Activated CD4-positive, alpha-beta memory T cell treated with anti-CD3 and anti-CD28 coated beads for 36 hours (primary cell): Measurements from ENCODE around the gene KIF25. TPM values are rescaled to one million over a fixed set of nuclear protein-coding genes. Genes with fewer than 3 reads are reported as not detected.

ENCODE experiments used
- CTCF ChIA-PET: fragments of 350-600 bp; sonication (Branson Sonifier 250); formaldehyde crosslinking; loops from one replicate; lab custom pipeline; 2021; ENCODE audit warnings: antibody characterized with exemption, inconsistent platforms; lab: Charles Lee
- POLR2A ChIA-PET: fragments of 350-600 bp; sonication (Branson Sonifier 250); formaldehyde crosslinking; loops from one replicate; lab custom pipeline; 2021; ENCODE audit warnings: antibody characterized with exemption; lab: Charles Lee
- DNase-seq: peaks from one replicate; pipeline ENCODE4 v3.0.0-alpha.2; 2020
- H3K27ac Mint-ChIP-seq: one replicate; pipeline ENCODE4 v1.8.0; 2021; ENCODE audit warnings: mixed read lengths
- H3K27me3 Mint-ChIP-seq: one replicate; pipeline ENCODE4 v1.8.0; 2021; ENCODE audit warnings: mixed read lengths
- H3K36me3 Mint-ChIP-seq: one replicate; pipeline ENCODE4 v1.8.0; 2021; ENCODE audit warnings: mixed read lengths
- H3K4me1 Mint-ChIP-seq: one replicate; pipeline ENCODE4 v1.8.0; 2021; ENCODE audit warnings: low read depth, mixed read lengths
- H3K4me3 Mint-ChIP-seq: one replicate; pipeline ENCODE4 v1.8.0; 2021; ENCODE audit warnings: mild to moderate bottlenecking, mixed read lengths
- H3K9me3 Mint-ChIP-seq: one replicate; pipeline ENCODE4 v1.8.0; 2021; ENCODE audit warnings: mixed read lengths
- intact Hi-C: fragments of 100-400 bp; cut with micrococcal nuclease; formaldehyde crosslinking; loops from one replicate; pipeline ENCODE4 v1.15.1; 2023
- total RNA-seq, 2 experiments: library from RNA; stranded (reverse); gene quantifications; one replicate each; pipeline ENCODE4 v1.2.3, GENCODE V29; 2021

KIF25 gene, protein sequence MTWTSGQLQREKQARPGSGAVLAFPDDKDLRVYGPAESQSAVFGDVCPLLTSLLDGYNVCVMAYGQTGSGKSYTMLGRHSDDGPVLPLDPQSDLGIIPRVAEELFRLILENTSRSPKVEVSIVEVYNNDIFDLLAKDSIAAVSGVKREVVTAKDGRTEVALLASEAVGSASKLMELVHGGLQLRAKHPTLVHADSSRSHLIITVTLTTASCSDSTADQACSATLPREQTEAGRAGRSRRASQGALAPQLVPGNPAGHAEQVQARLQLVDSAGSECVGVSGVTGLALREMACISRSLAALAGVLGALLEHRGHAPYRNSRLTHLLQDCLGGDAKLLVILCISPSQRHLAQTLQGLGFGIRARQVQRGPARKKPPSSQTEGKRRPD
- not detected for total RNA-seq

- Mint-ChIP-seq H3K9me3 (peaks cover 2% of the 10 kb centered on the region), H3K36me3 (no peaks in the 10 kb centered on the region), H3K4me3 (no peak within 1 kb of the TSS), H3K27ac (no peak within 1 kb of the TSS), H3K4me1 (no peaks in the 10 kb centered on the region), H3K27me3 (peaks cover 13% of the 10 kb centered on the region)
- intact Hi-C loops, result no loop called here
- ChIA-PET POLR2A (no interaction called here), CTCF (no interaction called here)
- DNase-seq, result no peak
Measured at GRCh38 chr6:167997642-167998041, at the start of gene KIF25. TSS of gene KIF25 (plus strand) at chr6:167997671. CDS start at chr6:168029586, 31,915 bp downstream.

DNA sequence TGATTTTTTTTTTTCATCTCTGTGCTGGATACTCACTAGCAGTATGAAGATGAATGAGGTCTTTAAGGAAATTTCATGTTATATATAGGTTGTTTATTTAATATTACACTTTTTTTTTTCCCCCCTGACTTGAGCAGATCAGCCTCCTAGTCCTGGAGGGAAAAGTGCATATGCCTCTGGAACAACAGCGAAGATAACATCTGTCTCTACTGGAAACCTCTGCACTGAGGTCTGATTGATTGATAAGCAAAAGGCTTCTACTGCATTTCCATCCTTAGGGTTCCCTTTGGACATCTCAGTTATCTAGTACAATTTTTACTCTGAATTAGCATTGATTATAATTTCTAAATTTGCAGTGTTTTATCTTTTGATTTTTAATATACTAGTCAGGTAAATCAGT, 49.8 kb upstream of the KIF25 start:
- ChIA-PET CTCF (no interaction called here), POLR2A (no interaction called here)
- intact Hi-C loops, result no loop called here
- no peak for DNase-seq
- Mint-ChIP-seq H3K27ac (no peak overlapping the region), H3K9me3 (no peaks in the 10 kb centered on the region), H3K4me1 (no peaks in the 10 kb centered on the region), H3K4me3 (no peak overlapping the region), H3K36me3 (peaks cover 20% of the 10 kb centered on the region), H3K27me3 (no peaks in the 10 kb centered on the region)

DNA sequence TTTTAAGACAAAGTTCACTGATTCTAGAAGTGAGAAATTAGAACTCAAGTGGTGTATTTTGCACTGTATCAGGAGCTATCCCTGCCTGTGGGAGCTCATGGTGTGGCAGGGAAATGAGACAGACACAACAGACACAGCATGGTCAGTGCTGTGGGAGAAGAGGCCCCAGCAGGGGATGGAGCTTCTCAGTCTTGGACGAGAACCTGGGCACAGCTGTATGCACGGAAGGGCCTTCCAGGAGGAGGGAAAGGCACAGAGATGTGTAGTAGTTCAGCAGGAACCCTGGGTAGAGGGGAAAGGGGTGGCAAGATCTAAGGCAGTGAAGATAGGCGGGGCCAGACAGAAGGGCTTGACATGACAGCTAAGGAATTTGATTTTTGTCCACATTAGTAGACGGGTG, 48.8 kb upstream of the KIF25 start:
- no peaks in the 10 kb centered on the region for H3K27me3 Mint-ChIP-seq
- intact Hi-C loops, result no loop called here
- no peak overlapping the region for H3K27ac Mint-ChIP-seq
- peaks cover 20% of the 10 kb centered on the region for H3K36me3 Mint-ChIP-seq
- ChIA-PET POLR2A (no interaction called here), CTCF (no interaction called here)
- no peak for DNase-seq
- no peaks in the 10 kb centered on the region for H3K4me1 Mint-ChIP-seq
- H3K4me3 Mint-ChIP-seq, result no peak overlapping the region
- no peaks in the 10 kb centered on the region for H3K9me3 Mint-ChIP-seq

- H3K36me3 Mint-ChIP-seq, result peaks cover 20% of the 10 kb centered on the region
Measured at GRCh38 chr6:167949121-167949684, 48.3 kb upstream of the KIF25 start.

GRCh38 chr6:167951781-167952511, 45.5 kb upstream of the KIF25 start:
- Mint-ChIP-seq H3K4me3 (no peak overlapping the region), H3K36me3 (peaks cover 22% of the 10 kb centered on the region), H3K9me3 (no peaks in the 10 kb centered on the region), H3K4me1 (peaks cover 4% of the 10 kb centered on the region), H3K27me3 (no peaks in the 10 kb centered on the region), H3K27ac (no peak overlapping the region)
- intact Hi-C loops, result no loop called here
- DNase-seq, result no peak
- CTCF ChIA-PET, result no interaction called here
- POLR2A ChIA-PET, result no interaction called here

More at GRCh38 chr6:167949121-167949684, 48.3 kb upstream of the KIF25 start:
- no peak for DNase-seq
- Mint-ChIP-seq H3K27ac (no peak overlapping the region), H3K4me1 (no peaks in the 10 kb centered on the region), H3K27me3 (no peaks in the 10 kb centered on the region), H3K4me3 (no peak overlapping the region), H3K9me3 (no peaks in the 10 kb centered on the region)
- intact Hi-C loops, result no loop called here
- ChIA-PET POLR2A (no interaction called here), CTCF (no interaction called here)

DNA sequence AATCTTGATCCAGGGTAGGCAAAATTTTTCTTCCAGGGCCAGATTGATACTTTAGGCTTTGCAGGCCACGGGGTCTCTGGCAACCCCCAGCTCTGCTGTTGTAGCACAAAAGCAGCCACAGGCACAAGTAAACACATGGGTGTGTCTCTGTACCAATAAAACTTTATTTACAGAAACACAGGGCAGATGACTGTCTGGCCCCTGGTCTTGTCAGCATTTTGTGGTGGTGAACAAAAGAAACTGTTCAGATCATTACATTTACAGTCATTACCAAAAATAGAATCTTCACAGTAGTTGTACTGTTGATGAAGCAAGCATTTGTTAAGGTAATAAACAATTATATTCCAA, 45.0 kb upstream of the KIF25 start:
- Mint-ChIP-seq H3K4me1 (peaks cover 4% of the 10 kb centered on the region), H3K36me3 (peaks cover 22% of the 10 kb centered on the region), H3K4me3 (no peak overlapping the region), H3K27ac (no peak overlapping the region), H3K9me3 (no peaks in the 10 kb centered on the region), H3K27me3 (no peaks in the 10 kb centered on the region)
- ChIA-PET CTCF (no interaction called here), POLR2A (no interaction called here)
- no peak for DNase-seq
- intact Hi-C loops, result no loop called here

DNA sequence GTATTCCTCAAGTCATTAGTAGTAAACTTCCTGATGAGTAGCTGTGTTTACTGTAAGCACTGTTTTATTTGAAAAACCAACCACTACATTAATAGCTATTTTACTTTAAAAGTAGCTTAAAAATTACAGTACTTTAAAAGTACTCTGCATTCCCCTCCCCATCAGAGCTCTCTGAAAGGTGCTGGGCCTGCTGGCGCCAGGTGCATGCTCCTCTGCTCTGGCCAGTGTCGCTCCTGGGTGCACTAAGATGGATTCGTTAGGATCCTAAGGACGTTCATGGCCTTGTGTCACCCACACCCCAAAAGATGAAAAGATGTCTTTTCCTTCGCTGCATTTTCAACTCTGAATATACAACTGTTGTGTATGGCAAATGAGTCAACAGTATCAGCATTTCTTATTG, 43.9 kb upstream of the KIF25 start:
- Mint-ChIP-seq H3K9me3 (no peaks in the 10 kb centered on the region), H3K4me3 (no peak overlapping the region), H3K4me1 (peaks cover 5% of the 10 kb centered on the region), H3K27ac (no peak overlapping the region), H3K27me3 (no peaks in the 10 kb centered on the region), H3K36me3 (peaks cover 20% of the 10 kb centered on the region)
- POLR2A ChIA-PET, result no interaction called here
- CTCF ChIA-PET, result no interaction called here
- intact Hi-C loops, result no loop called here
- DNase-seq, result no peak

DNA sequence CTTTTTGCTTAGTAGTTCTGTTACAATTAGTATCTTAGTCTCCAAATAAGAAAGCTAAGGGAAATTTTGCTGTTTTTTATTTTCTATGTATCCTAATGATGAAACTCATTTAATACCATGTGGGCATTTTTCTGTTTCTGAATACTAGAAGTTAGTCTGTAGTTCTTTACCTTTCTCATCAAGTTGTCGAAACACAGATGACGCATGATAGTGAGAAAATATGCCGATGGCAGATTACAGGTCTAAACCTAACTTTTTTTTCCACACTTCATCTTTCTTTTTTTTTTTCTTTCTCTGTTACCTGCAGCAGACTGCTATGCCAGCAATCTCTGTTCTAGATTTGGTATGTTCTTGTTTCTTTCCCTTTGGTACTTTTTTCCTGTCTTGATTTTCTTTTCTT, 43.3 kb upstream of the KIF25 start:
- H3K27me3 Mint-ChIP-seq, result no peaks in the 10 kb centered on the region
- CTCF ChIA-PET, result no interaction called here
- POLR2A ChIA-PET, result no interaction called here
- no peak overlapping the region for H3K27ac Mint-ChIP-seq
- no peak overlapping the region for H3K4me3 Mint-ChIP-seq
- DNase-seq, result no peak
- peaks cover 7% of the 10 kb centered on the region for H3K4me1 Mint-ChIP-seq
- intact Hi-C loops, result no loop called here
- H3K36me3 Mint-ChIP-seq, result peaks cover 19% of the 10 kb centered on the region
- no peaks in the 10 kb centered on the region for H3K9me3 Mint-ChIP-seq

- ChIA-PET POLR2A (no interaction called here), CTCF (no interaction called here)
- Mint-ChIP-seq H3K36me3 (peaks cover 9% of the 10 kb centered on the region), H3K4me3 (no peak overlapping the region), H3K4me1 (peaks cover 7% of the 10 kb centered on the region), H3K9me3 (no peaks in the 10 kb centered on the region), H3K27me3 (no peaks in the 10 kb centered on the region), H3K27ac (no peak overlapping the region)
- DNase-seq, result no peak
- intact Hi-C loops, result no loop called here
Measured at GRCh38 chr6:167956491-167956890, 41.0 kb upstream of the KIF25 start.

GRCh38 chr6:167956983-167957492, 40.4 kb upstream of the KIF25 start:
- ChIA-PET POLR2A (no interaction called here), CTCF (no interaction called here)
- Mint-ChIP-seq H3K4me3 (no peak overlapping the region), H3K27me3 (no peaks in the 10 kb centered on the region), H3K4me1 (peaks cover 7% of the 10 kb centered on the region), H3K9me3 (no peaks in the 10 kb centered on the region), H3K27ac (no peak overlapping the region), H3K36me3 (peaks cover 4% of the 10 kb centered on the region)
- intact Hi-C loops, result no loop called here
- DNase-seq, result no peak

- peaks cover 3% of the 10 kb centered on the region for H3K36me3 Mint-ChIP-seq
- H3K27me3 Mint-ChIP-seq, result no peaks in the 10 kb centered on the region
- H3K4me1 Mint-ChIP-seq, result peaks cover 7% of the 10 kb centered on the region
- H3K9me3 Mint-ChIP-seq, result no peaks in the 10 kb centered on the region
- CTCF ChIA-PET, result no interaction called here
- H3K27ac Mint-ChIP-seq, result no peak overlapping the region
- POLR2A ChIA-PET, result no interaction called here
- H3K4me3 Mint-ChIP-seq, result no peak overlapping the region
- intact Hi-C loops, result no loop called here
- DNase-seq, result no peak
Measured at GRCh38 chr6:167957626-167958025, 39.8 kb upstream of the KIF25 start.

DNA sequence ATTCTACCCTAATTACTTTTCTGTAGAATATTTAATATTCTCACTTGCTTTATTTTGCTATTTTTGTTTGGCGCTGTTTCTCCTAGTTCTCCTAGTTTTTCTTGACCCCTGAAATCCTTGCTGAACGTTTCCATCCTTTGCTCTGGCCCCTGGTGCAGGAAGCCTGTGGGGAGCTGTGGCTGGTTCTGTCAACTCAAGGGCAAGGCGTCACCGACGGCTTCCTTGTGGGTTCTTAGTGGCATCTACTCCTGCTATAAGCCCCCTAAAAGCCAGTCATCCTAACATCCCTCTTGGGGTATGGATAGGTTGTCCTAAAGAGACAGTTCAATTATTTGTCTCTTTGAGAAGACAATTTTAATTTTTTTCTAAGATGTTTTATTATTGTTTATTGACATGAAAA, 36.9 kb upstream of the KIF25 start:
- peaks cover 3% of the 10 kb centered on the region for H3K36me3 Mint-ChIP-seq

More for the DNA sequence above, 36.9 kb upstream of the KIF25 start:
- Mint-ChIP-seq H3K27me3 (no peaks in the 10 kb centered on the region), H3K9me3 (no peaks in the 10 kb centered on the region), H3K4me1 (peaks cover 3% of the 10 kb centered on the region), H3K4me3 (no peak overlapping the region), H3K27ac (no peak overlapping the region)
- ChIA-PET POLR2A (no interaction called here), CTCF (no interaction called here)
- intact Hi-C loops, result no loop called here
- no peak for DNase-seq
